Fibroblast of villous mesenchyme (primary cell): Measurements from ENCODE around the gene RIPOR3. TPM values are rescaled to one million over a fixed set of nuclear protein-coding genes. Genes with fewer than 3 reads are reported as not detected.
A peak's percentile ranks its signal among the peaks of the same experiment; 100 is the strongest.
"Not testable (repeated sequence)": the region's sequence is repeated elsewhere in the genome, so short reads cannot be mapped to it uniquely, and the experiment has no call there.

Experiments used
- DNase-seq: peaks from one replicate; pipeline ENCODE4 v3.0.0-alpha.2; 2010; ENCODE audit warnings: low read depth
- H3K4me3 ChIP-seq: 2 replicates; pipeline ENCODE4 v1.5.1; 2011; ENCODE audit warnings: low read depth, mild to moderate bottlenecking, low read length
- total RNA-seq: library from RNA; depleted of rRNA; stranded (reverse); fragments of >200 nt; gene quantifications from 2 replicates; pipeline ENCODE4 v1.2.3, GENCODE V29; 2012
- TF ChIP-seq, protein P1 (sequence below): IDR thresholded peaks from 2 replicates; pipeline ENCODE4 v1.5.1; 2012; ENCODE audit warnings: low read depth, mild to moderate bottlenecking, low read length; ENCODE audit not compliant: insufficient read depth

RIPOR3 gene
- total RNA-seq, 1 donor, result 28.1 TPM

GRCh38 chr20:50682065-50682464 lies 9.3 kb downstream of the RIPOR3 start:
- no peak overlapping the region for H3K4me3 ChIP-seq
- no peak for DNase-seq
- TF ChIP-seq, protein P1, sequence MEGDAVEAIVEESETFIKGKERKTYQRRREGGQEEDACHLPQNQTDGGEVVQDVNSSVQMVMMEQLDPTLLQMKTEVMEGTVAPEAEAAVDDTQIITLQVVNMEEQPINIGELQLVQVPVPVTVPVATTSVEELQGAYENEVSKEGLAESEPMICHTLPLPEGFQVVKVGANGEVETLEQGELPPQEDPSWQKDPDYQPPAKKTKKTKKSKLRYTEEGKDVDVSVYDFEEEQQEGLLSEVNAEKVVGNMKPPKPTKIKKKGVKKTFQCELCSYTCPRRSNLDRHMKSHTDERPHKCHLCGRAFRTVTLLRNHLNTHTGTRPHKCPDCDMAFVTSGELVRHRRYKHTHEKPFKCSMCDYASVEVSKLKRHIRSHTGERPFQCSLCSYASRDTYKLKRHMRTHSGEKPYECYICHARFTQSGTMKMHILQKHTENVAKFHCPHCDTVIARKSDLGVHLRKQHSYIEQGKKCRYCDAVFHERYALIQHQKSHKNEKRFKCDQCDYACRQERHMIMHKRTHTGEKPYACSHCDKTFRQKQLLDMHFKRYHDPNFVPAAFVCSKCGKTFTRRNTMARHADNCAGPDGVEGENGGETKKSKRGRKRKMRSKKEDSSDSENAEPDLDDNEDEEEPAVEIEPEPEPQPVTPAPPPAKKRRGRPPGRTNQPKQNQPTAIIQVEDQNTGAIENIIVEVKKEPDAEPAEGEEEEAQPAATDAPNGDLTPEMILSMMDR, result no peak

DNA sequence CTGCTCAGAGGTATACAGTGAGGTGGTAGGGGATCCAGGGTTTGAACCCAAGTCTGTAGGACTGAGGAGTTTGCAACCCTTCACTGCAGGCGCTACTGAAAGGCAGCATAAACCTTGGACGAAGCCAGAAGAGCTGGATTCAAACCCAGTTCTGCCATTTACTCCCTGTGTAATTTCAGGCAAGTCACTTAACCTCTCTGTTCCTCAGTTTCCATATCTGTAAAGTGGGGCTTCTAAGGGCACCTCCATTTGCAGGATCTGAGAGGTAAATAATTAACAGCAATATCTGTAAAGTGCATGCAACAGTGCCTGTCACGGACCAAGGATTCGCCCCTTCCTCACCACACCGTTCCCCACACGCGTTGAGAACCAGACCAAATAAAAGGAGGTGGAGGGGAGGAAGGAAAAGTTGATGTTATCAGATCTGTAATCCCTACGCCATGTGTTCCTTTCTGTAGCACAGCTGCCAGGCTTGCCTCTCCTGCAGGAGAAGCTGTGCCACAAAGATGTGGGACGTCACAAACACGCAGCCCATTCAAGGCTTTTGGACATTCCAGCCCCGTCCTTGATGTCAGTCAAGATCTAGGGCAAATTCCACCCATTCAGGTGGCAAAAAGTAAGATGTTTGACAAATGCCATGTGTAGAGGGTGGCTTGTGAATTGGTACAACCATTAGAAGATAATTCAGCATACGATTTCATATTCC lies 9.8 kb downstream of the RIPOR3 start:
- H3K4me3 ChIP-seq, result no peak overlapping the region
- TF ChIP-seq, protein P1, result no peak
- DNase-seq, result no peak

DNA sequence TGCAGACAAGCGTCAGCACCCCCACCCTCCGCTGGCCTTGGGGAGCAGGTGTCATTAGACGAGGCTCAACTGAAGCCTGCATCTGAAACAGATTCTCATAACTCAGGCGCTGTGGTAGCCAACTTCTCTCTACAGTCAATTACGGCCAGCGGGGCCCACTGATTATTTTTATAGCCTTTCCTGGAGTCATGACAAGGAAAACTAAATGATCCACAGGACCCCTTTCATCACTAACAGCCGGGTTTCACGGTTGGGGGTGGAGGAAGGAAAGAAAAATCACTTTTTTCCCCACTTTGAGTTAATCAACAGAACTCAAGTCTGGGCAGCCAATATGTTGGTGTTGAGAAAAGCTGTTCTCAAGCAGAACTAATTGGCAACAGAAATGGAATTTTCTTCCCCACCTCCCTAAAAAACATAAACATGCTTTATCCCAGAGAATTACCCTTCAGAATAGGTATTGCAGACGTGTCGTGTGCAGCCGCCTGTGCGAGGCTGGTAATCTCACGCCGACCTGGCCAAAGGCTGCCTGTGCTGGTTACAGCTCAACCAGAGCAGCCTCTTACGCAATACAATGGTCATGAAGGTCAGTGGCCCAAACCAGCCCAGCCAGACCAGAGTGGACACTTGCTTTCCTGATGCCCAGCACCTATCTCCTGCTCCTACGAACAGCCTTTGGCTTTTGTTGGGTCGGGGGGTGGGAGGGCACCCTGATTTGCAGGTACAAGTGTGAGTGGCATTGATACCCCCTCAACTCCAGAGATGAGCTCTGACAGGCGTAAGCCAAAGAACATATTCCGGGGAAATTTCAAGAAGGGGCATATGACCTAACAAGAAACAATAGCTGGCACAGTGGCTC lies 11.0 kb downstream of the RIPOR3 start:
- H3K4me3 ChIP-seq, result no peak overlapping the region
- TF ChIP-seq, protein P1, result no peak
- peak; percentile 75 for DNase-seq

DNA sequence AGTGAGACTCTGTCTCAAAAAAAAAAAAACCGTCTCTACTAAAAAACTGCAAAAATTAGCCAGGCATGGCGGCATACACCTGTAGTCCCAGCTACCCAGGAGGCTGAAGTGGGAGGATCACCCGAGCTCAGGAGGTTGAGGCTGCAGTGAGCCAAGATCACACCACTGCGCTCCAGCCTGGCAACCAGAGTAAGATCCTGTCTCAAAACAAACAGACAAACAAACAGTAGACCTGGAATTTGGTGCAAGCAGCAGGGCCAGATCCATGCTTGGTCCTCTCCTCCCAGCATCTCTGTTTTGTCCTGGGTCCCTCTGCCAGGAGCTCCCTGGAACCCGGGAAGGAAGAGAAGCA lies 11.6 kb downstream of the RIPOR3 start:
- TF ChIP-seq, protein P1, result no peak
- H3K4me3 ChIP-seq, result no peak overlapping the region
- no peak for DNase-seq

DNA sequence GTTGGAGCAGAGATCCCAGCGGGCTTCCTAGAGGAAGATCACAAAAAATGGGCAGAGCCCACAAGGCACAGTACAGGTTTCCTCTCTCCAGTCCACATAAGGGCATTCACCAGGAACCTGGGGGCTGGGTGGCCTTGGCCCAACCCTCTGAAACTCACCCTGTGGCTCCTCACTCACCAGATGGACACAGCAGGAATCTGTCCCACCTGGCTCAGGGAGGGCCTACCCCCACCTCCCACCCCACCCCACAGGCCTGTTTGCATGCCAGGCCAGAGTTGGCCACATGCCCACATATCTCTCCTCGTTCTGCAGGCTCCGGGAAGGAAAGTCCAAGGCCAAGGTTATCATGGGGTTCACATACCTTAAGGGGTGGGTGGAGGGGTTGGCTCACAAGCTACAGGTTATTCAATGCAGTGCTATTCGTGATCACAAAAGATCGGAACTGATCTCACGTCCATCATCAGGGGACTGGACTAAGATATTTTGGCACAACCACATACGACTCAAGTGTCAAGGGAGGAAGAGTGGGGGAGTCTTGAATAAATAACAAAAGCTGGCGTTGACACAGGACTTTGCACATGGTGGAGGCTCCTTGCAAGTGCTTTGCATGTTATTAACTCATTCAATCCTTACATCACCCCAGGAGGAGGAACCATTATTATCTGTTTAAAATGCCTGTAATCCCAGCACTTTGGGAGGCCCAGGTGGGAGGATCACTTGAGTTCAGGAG lies 13.0 kb downstream of the RIPOR3 start:
- DNase-seq, result no peak
- H3K4me3 ChIP-seq, result no peak overlapping the region
- TF ChIP-seq, protein P1, result no peak

GRCh38 chr20:50676858-50677257 lies 14.5 kb downstream of the RIPOR3 start:
- TF ChIP-seq, protein P1, result no peak
- no peak for DNase-seq
- no peak overlapping the region for H3K4me3 ChIP-seq

GRCh38 chr20:50676377-50676731 lies 15.0 kb downstream of the RIPOR3 start:
- not testable (repeated sequence) for H3K4me3 ChIP-seq, DNase-seq
